ENCODE measurements around the gene MSI2. TPM values are rescaled to one million over a fixed set of nuclear protein-coding genes. Genes with fewer than 3 reads are reported as not detected.

The MSI2 gene
- polyA plus RNA-seq, 4 donors = 85.9 to 104 (median 97.5) TPM

DNA sequence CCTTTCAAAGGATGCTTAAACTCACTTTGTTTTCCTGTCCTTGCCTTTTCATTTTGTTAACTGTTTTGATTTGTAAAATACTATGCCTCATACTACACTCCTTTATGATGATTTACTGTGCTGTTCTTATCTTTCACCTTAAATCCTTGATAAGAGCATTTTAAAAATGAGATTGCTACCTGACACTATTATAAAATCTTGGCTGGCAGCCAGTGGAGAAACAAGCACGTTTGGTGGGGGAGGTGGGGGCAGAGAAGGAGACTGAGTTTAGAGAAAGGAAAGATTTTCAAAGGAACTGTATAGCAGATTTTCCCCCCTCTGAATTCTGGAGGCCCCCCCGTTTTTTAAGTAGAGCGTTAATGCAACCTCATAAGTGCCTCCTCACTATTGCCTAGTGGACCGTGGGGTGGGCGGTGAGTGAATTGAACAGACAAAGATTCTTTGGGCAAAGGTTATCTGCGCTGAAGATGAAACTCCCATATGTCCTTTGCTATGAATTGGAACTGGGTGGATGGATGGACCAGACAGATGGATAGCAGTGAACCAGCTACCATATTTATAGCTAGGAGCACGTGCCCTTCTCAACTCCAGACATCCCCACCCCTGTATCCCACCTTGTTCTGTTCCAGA, 288.6 kb downstream of the MSI2 start:
- DNase-seq (ENCODE audit: low read depth in 4 of 4, low spot score in 2 of 4) = no peak

DNA sequence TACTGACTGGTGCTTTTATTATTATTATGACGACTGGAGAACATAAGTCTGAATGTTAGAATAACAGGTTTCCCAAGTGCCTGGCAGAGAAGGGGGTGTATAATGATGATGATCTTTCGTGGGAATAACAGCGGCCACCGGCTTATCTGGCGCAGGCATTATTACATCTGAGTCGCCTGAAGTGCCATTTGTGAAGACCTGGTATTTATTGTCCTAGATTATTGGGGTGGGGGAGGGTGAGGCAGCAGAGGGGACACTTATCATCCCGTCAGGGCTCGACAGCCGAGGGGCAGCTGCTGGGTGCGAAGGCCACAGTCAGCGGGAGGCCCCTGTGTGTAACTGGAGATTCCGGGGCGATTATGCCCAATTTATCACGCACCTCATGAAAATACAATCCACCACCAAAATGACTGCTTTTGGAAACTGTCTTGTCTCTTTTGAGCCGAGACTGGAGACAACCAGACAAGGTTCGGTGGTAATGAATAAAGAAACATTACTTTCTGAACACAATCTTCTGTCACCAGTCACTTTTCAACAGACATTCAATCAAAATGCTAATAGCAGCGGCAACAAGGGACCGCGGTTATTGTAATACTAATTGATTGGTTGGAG, 289.5 kb downstream of the MSI2 start:
- DNase-seq (ENCODE audit: low read depth in 4 of 4, low spot score in 2 of 4) = no peak

DNA sequence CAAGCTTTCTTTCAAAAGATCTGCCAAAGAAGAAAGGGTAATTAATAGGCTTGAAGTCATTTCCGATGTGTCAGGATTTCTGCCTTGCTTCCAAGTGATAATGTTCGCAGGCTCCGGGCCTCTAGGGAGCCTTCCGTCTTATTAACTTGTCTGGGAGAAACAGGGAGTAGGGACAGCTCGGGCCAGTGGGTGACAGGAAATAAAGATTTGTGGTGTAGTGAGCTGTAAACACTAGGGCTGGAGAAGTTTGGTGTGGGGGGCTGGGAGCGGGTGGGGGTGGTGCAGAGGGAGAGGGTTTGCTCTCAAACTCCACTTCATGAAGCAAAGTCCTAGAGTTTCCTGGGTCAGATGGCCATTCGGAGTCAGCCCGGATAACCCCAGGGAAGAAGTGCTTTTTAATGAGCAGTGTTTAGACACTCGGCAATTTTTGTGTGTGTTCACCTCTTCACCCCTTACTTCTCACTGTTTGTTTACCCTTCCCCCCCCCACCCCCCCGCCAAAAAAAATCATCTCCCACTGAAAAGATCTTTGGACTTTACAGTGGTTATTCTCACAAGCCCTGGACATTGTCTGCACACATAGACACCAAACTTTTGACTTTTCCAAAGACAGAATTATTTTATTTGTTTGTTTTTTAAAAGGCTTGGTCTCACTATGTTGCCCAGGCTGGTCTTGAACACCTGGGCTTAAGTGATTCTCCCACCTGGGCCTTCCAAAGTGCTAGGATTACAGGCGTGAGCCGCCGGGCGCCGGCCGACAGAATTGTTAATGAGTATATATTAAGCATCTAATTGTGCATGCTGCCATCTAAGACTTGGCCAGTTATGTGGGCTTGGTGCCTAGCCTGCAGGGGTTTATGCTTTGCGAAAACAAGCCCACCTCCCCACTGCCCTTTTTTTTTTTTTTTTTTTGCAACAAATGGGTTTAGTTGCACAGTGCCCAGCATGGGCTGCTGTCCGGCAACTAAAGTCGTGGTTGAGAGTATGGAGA, 292.4 kb downstream of the MSI2 start:
- DNase-seq (ENCODE audit: low read depth in 4 of 4, low spot score in 2 of 4) = no peak

DNA sequence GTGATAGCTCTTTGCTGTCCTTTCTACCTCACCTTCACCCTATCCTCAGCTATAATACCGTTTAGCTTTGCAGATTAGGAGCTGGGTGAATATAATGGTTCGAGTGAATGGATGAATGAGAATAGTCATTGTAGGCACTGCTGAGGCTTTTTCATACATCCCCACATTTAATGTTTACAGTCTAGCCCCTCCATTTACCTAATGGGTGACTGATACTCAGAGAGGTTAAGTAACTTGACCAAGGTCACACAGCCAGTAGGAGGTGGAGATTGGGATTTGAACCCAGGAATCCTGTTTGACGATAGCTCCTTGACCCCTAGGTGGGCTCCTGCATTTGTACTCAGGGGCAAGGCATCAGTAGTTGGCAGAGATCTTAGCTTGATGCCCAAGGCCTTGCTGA, 293.1 kb downstream of the MSI2 start:
- DNase-seq (ENCODE audit: low read depth in 4 of 4, low spot score in 2 of 4) = no peak

DNA sequence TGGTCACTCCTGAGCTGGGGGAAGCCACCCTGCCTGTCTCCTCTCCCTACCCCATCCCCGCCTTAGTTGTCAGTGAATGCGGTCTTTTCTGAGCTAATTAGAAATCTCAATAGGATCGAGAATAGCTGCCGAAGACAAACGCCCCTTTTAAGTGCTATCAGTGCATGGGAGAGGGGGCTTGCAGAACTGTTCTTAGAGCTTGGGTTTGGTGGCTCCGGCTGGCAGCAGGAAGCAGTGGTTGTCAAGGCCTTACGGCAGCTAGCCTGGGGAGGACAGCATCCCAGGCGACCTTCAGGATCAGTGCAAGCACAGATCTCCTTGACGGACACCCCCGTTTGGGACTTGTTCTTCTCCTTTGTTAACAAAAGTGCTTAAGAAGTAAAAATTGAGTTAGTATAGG, 293.7 kb downstream of the MSI2 start:
- DNase-seq (ENCODE audit: low read depth in 4 of 4, low spot score in 2 of 4) = no peak

DNA sequence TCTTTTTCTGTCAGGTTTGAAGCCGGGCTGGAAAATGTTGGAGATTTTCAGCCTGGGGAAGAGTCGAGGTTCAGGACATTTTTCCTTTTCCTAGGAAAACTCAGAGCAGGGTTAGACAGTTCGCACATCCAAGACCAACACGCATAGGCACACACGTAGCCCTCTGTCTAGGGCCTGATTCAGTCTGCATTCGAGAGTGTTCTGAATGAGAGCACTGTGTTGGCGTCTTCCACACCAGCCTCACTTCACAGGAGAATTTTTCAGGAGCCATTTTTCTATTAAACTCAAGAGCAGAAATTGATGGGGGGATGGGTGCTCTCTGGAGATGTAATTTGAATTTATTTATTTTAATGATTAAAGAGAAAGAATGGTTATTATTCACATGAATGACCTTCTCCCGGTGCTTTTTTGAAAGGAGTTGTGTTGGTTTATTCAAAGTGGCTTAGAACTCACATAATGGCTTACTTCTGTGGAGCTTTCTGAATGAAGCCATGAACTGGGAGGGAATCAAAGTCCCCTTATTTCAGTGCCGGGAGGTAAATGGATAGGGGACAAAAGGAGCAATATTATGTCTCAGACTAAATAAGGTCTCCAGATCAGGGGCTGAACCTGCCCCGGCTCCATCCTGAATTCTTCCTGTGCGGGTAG, 294.5 kb downstream of the MSI2 start:
- DNase-seq (ENCODE audit: low read depth in 4 of 4, low spot score in 2 of 4) = no peak

DNA sequence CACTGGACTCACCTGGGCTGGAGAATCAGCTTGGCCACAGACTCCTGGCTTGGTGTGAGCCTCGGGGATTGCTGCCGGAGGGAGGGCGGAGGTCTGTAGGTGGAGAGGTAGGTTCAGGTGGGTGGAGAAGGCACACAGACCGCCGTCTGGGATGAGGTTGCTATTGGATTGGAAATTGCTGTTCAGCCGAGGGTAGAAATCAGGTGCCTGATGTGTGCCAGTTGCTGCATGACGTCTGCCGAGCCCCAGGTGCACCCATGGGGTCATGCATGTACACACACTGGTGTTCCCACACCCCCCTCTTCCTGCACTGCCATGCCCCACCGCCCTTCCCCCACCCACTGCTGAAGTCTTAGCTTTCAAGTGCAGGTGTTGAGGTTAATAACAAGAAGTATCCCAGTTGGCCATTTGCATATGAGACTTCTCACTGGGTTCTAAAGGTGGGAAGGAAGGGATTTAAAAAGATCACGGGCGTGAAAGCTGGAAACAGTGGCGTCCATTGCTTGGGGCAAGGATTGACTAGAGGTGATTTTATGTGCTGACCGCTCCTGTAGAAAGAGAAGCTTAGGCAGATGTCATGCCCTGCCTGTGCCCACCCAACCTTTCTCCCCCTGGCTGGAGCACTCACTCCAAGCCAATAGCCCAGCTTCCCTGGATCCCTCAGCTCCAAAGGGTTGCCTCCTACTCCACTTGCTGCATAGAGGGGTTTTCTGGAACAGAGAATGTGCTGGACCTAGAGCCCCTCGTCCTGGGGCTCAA, 295.2 kb downstream of the MSI2 start:
- no peak for DNase-seq (ENCODE audit: low read depth in 4 of 4, low spot score in 2 of 4)

DNA sequence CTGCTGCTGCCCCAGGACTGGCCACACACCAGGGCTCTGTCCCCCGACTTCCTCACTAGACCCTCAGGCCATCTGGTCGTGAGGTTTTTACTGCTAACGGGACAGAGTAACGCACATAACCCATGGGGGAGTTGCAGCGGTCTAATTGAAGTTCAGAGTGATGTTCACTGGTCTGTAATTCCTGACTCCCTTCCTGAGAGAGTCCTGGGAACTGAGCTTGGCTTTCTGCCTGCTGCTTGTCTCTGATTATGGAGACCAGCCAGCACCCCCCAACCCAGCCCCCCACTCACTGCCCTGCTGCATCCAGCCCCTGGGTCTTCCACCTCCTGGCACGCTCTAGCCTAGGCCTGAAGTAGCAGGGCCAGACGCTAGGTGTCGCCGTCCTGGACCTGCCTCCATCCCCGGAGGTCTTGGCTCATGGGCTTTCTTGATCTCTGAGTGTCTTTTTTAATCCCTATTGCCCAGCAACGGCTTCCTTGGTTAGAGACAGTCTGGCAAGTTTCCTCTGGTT, 295.8 kb downstream of the MSI2 start:
- no peak for DNase-seq (ENCODE audit: low read depth in 4 of 4, low spot score in 2 of 4)

DNA sequence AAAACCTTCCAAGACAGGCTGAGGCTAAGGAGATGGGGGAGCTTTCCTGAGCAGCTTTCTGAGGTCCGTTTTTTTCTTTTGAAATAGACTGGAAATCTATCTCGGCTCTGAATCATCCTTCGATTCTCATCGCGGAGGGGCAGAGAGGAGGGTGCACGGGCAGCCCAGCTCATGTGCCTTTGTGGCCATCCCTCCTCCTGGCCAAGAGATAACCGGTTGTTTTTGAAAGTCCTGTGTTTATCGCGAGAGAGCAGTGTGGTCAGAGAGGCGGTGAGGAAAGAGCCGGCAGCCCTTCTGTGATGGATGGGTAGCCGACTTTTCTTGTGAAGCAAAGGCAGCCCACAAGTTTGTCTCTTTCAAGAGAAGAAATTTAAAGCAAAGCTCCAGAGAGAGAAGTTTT, 297.2 kb downstream of the MSI2 start:
- DNase-seq (ENCODE audit: low read depth in 4 of 4, low spot score in 2 of 4) = no peak

DNA sequence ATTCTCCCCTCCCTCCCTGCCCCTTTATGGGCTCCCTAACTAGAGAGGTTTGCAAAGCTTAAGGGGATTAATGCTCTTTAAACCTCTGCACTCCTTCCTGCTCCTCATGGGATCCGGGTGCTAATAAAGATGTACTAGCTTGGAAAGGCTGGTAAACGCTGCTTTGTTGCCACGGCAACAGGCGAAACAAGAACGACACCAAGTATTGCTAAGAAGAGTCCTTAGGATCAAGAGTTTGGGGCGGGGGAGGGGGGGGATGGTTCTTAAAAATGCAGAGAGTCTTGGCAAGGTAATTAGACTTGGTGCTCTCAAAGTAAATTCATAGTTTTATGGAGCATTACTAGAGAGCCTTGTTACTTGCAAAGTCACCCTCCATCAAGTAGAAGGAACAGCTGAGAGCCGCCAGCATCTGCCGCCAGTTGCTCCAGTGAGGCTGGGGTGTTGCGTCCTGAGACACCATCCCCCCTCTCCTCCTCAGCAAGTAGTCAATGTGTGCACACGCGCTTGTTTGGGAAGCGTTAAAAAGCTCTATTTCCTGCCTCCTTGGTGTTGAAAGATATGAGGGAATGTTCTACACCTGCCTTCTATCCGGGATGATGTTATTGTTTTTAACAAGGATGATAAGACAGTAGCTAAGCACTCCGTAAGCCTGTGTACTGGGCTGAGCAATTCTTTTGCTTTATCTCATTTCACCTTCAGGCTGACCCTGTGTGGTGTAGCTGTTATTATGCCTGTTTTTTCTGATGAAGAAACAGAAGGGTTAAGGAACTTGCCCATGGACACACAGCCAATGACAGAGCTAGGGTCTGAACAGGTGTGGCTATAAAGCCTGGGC, 297.9 kb downstream of the MSI2 start:
- no peak for DNase-seq (ENCODE audit: low read depth in 4 of 4, low spot score in 2 of 4)

DNA sequence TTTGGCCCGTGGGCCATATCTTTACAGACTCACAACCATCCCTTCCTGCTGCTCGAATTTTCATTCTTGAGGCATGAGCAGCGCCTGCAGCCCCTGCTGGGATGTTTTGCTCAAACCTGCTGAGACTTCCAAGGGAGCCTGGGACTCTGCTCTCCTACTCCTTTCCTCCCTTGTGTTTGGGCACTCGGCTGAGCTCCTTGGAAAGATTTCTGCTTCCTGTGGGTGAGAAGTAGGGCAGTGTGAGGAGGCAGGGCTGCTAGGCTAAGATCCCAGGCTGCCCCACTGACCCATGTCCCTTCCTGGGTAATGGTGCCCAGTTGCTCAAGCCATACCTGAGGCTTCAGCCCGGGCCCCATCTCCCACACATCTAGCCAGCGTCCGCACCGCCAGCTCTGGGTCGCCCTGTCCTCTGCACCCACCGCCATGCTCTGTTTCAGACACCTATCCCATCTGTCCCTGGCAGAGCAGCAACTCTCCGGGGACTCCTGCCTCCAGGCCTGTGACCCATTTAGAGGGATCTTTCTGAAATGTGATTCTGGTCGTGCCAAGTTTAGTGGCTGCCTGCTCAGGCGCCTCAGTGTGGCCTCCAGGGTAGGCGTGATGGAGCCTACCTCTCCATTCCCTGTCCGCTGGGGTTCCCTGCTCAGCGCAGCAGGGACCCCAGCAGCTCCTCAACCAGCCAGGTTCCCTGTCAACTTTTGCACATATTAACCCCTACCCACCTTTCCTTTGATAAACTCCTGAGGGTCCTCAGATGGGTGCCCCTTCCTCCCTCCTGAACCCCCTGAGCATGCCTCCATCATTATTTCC, 298.7 kb downstream of the MSI2 start:
- no peak for DNase-seq (ENCODE audit: low read depth in 4 of 4, low spot score in 2 of 4)

DNA sequence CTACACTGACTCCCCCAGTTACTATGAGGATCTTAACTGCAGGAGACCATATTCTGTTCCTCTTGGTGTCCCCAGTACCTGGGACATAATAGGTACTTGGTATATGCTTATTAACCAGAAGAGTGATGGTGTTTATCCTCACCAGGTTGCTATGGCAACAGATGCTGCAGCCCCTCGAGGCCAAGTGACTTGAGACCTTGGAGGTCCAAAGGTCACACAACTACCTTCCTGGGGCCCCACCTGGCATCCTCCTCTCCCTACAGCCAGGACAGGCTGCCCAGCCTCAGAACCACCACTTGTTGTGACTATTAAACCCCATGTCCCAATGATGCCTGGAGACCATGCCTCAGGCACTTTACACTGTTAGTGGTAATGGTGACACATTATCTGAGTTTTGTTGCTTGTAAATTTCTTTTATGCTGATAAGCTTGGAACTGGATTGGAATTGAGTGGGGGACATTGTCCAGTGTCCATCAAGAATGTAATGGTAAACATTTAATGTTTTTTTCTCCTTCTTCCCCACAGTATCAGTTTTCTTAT, 299.4 kb downstream of the MSI2 start:
- no peak for DNase-seq (ENCODE audit: low read depth in 4 of 4, low spot score in 2 of 4)

DNA sequence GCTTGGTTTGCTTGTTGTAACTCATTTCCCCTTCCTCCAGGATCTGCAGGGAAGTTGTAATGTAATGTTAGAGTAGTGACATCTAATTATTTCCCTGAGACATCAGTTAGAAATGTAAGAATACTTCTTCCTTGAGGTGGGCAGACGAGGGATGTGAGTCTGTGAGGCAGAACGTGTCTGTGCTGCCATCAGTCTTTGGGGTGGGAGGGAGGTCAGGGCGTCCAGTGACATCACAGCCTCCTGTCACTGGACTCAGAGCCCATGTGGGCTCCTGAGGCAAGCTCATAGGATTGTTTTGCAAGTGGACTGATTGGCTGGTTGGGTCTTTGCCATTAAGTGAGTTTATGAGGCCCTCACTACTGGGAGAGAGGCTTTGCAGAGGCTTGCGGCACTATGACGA, 300.0 kb downstream of the MSI2 start:
- no peak for DNase-seq (ENCODE audit: low read depth in 4 of 4, low spot score in 2 of 4)

DNA sequence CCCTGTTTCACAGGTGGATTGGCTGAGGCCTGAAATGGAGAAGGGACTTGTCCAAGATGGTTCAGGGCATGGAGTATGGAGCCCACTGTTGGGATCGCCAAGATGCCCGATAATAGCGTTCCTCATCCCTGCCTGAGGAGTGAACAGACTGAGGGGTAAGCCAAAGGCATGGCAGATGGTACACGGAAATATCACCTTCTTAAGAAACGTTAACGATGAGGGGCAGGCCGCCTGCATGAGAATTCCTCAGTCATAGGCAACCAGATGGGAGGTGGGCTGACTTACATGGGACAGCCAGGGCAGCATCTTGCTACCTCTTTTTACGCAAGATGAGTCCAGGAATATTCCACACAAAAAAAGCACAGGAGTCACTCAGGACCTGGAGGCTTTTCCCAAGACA, 300.7 kb downstream of the MSI2 start:
- DNase-seq (ENCODE audit: low read depth in 4 of 4, low spot score in 2 of 4) = no peak

DNA sequence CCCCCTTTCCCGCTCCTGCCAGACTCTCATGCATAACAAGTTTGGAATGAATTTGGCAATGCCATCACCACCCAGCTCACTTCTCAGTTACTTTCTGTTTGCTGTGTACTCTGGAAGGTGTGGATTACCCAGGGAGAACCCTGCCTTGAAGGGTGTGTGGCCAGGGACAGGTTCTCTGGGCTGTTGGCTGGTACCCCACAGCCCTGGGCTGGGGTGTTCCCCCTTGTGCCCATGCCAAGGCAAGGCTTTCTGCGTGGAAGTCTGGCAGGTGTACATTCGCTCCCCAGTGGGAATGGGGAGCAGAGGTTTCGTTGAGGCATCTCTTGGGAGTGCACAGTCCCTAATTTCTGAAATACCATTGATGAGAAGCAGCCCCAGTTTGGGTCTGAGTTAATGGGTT, 301.1 kb downstream of the MSI2 start:
- DNase-seq (ENCODE audit: low read depth in 4 of 4, low spot score in 2 of 4) = no peak

DNA sequence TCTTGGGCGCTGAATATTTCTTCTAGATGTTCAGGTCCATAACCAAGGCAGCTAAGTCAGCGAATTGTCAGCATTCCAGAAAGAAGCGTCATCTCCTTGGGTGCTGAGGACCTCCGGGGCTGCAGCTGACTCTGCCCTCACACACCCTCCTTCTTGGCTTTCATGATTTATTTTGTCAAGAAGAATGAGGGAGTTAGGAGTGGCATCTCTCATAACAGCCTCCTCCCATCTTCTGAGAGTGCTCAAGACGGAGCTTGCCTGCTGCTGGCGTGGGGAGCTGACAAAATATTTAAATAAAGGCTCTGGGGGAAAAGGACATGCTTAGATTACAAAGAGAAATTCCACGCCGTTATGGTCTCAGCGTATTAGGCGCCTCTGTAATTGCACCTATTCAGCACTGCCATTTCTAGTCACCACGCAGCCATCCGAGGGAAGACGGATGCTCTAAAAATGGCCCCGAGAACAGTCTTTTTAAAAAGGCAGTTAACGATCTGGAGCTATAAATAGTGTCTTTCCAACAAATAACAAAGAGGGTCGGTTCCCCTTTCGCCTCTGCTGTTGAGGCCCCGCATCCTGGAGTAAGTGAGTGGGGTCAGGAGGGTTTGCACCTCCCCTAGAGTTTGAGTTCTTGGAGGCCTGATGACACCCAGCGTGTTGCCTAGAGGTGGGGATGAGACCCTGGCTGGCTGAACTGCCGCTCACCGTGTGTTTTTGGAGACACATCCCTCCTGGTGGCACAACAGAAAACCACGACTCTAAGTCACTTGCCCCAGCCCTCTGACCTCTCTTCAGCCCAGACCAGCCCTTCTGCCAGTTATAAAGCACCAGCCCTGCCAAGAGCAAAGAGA, 301.7 kb downstream of the MSI2 start:
- no peak for DNase-seq (ENCODE audit: low read depth in 4 of 4, low spot score in 2 of 4)

DNA sequence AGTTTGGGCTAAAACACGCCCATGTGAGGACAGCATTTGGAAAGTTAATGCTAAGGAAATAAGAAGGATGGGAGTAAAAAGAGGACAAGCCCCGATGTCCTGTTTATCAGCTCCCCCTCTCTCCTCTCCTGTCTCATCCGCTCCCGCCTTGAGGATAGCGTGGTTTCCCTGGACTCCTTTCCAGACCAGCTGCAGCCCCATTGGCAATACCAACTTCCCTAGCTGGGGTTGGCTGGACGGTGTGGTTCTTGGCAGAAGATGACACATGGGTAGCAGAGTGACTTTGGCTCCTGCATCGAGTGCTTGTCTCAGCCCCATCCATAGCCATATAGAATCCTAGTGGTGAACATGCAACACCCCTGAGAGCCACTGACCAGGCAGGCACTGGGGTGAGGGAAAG, 302.9 kb downstream of the MSI2 start:
- DNase-seq (ENCODE audit: low read depth in 4 of 4, low spot score in 2 of 4) = no peak

Data from left renal cortex interstitium (tissue), 4 donors.